Endothelial cell of umbilical vein (primary cell): Measurements from ENCODE around the gene RASSF5. TPM values are rescaled to one million over a fixed set of nuclear protein-coding genes. Genes with fewer than 3 reads are reported as not detected.

Experiments
- BruUV-seq: library from RNA; stranded (reverse); fragments of 400-500 nt; replicated peaks from 2 replicates; lab custom pipeline; 2021; lab: Mats Ljungman, UMichigan
- CTCF ChIA-PET: fragments of 300-600, 350-600 bp; sonication (Branson Sonifier 250); formaldehyde crosslinking; loops from one replicate; lab custom pipeline; 2021; ENCODE audit warnings: antibody characterized with exemption, inconsistent platforms; lab: Charles Lee
- POLR2A ChIA-PET: fragments of 300-600, 350-600 bp; sonication (Branson Sonifier 250); formaldehyde crosslinking; loops from one replicate; lab custom pipeline; 2021; ENCODE audit warnings: antibody characterized with exemption, inconsistent platforms; lab: Charles Lee
- DNase-seq: peaks from one replicate; pipeline ENCODE4 v3.0.0-alpha.2; 2011; ENCODE audit warnings: low read depth, low spot score
- FAIRE-seq: peaks from 2 replicates; lab custom pipeline; 2011; peaks lifted over from hg19 to GRCh38; lab: Jason Lieb, UNC
- H2AFZ ChIP-seq: 2 replicates; pipeline ENCODE4 v1.6.0; 2012; ENCODE audit warnings: low read depth, low read length, control low read depth, inconsistent platforms
- H3K27ac ChIP-seq: 2 replicates; pipeline ENCODE4 v1.5.1; 2011; ENCODE audit warnings: low read depth, mild to moderate bottlenecking, control low read depth, low read length, moderate library complexity; ENCODE audit not compliant: insufficient read depth
- H3K27me3 ChIP-seq, 2 experiments: 2 replicates each; pipeline versions ENCODE4 v1.6.0 to v1.6.1; 2011; ENCODE audit warnings: low read length in 2 of 2, mixed read lengths in 1 of 2; ENCODE audit not compliant: control insufficient read depth in 2 of 2, insufficient read depth in 2 of 2
- H3K36me3 ChIP-seq, 2 experiments: 2 replicates in 1 of 2; 3 replicates in 1 of 2; pipeline ENCODE4 v1.5.1; 2011; ENCODE audit warnings: low read length in 2 of 2, mild to moderate bottlenecking in 1 of 2, moderate library complexity in 1 of 2; ENCODE audit not compliant: control insufficient read depth in 2 of 2, insufficient read depth in 2 of 2; ENCODE audit errors: extremely low read depth in 1 of 2
- H3K4me1 ChIP-seq: 3 replicates; pipeline ENCODE4 v1.5.1; 2011; ENCODE audit warnings: mild to moderate bottlenecking, low read length; ENCODE audit not compliant: control insufficient read depth, insufficient read depth; ENCODE audit errors: extremely low read depth
- H3K4me2 ChIP-seq: 2 replicates; pipeline ENCODE4 v1.6.1; 2011; ENCODE audit warnings: low read length, control low read depth, mixed read lengths; ENCODE audit not compliant: insufficient read depth
- H3K4me3 ChIP-seq, 3 experiments: fragments of 200-600 bp in 1 of 3; sonication (generic), shearing (Covaris generic) in 1 of 3; replicated peaks in 1 of 3; 2 replicates each; pipeline ENCODE4 v1.5.1; 2011 to 2016; ENCODE audit warnings: control low read depth in 3 of 3, low read length in 3 of 3, mild to moderate bottlenecking in 2 of 3, inconsistent platforms in 1 of 3, low read depth in 1 of 3, moderate library complexity in 1 of 3; ENCODE audit not compliant: insufficient read depth in 1 of 3
- H3K79me2 ChIP-seq: 2 replicates; pipeline ENCODE4 v1.6.0; 2012; ENCODE audit warnings: low read length, inconsistent platforms; ENCODE audit not compliant: control insufficient read depth, insufficient read depth
- H3K9ac ChIP-seq: replicated peaks from 2 replicates; pipeline ENCODE3; 2011; ENCODE audit warnings: low read length, control low read depth; ENCODE audit not compliant: insufficient read depth; ENCODE audit errors: extremely low read depth
- H3K9me1 ChIP-seq: replicated peaks from 3 replicates; pipeline ENCODE4 v1.6.0; 2011; ENCODE audit warnings: mild to moderate bottlenecking, low read length; ENCODE audit not compliant: control insufficient read depth, insufficient read depth; ENCODE audit errors: extremely low read depth
- H3K9me3 ChIP-seq: replicated peaks from 2 replicates; pipeline ENCODE4 v1.5.1; 2012; ENCODE audit warnings: low read length, inconsistent platforms; ENCODE audit not compliant: control insufficient read depth, insufficient read depth
- H4K20me1 ChIP-seq: replicated peaks from 2 replicates; pipeline ENCODE3; 2011; ENCODE audit warnings: mild to moderate bottlenecking, low read length; ENCODE audit not compliant: control insufficient read depth, insufficient read depth; ENCODE audit errors: extremely low read depth
- CTCF ChIP-seq, 2 donors: IDR thresholded peaks; 1 replicate in 1 of 2; 2 replicates in 1 of 2; pipeline ENCODE4 v1.5.1; 2011; ENCODE audit warnings: low read length in 2 of 2, mild to moderate bottlenecking in 2 of 2, moderate library complexity in 2 of 2, control low read depth in 1 of 2, inconsistent platforms in 1 of 2, low read depth in 1 of 2; ENCODE audit not compliant: insufficient read depth in 1 of 2; ENCODE audit errors: extremely low read depth in 1 of 2
- EZH2 ChIP-seq: IDR thresholded peaks from 2 replicates; pipeline ENCODE4 v1.6.1; 2012; ENCODE audit warnings: borderline replicate concordance, low read depth, mild to moderate bottlenecking, moderate library complexity, low read length, inconsistent platforms; ENCODE audit not compliant: severe bottlenecking
- FOS ChIP-seq: IDR thresholded peaks from 2 replicates; pipeline ENCODE4 v1.6.1; 2011; ENCODE audit warnings: mild to moderate bottlenecking, low read length, moderate library complexity, borderline replicate concordance; ENCODE audit not compliant: insufficient read depth
- GATA2 ChIP-seq: IDR thresholded peaks from 2 replicates; pipeline ENCODE4 v1.7.0; 2011; ENCODE audit warnings: low read depth, mild to moderate bottlenecking, moderate library complexity, mixed read lengths, low read length; ENCODE audit not compliant: insufficient read length, insufficient read depth
- JUN ChIP-seq: IDR thresholded peaks from 2 replicates; pipeline ENCODE4 v1.6.1; 2011; ENCODE audit warnings: borderline replicate concordance, low read depth; ENCODE audit not compliant: insufficient read length, insufficient read depth
- MAX ChIP-seq: IDR thresholded peaks from 2 replicates; pipeline ENCODE4 v1.6.1; 2011; ENCODE audit not compliant: insufficient read depth, insufficient read length
- MYC ChIP-seq: IDR thresholded peaks from one replicate; pipeline ENCODE4 v1.6.1; 2011; ENCODE audit warnings: mild to moderate bottlenecking, low read depth, low read length
- POLR2A ChIP-seq: IDR thresholded peaks from 2 replicates; pipeline ENCODE4 v1.6.1; 2012; ENCODE audit warnings: low read depth, mild to moderate bottlenecking, control low read depth, low read length
- POLR2AphosphoS5 ChIP-seq: IDR thresholded peaks from 2 replicates; pipeline ENCODE4 v1.6.1; 2012; ENCODE audit warnings: low read depth, mild to moderate bottlenecking, control low read depth, low read length, moderate library complexity; ENCODE audit not compliant: insufficient read depth
- dilution Hi-C: fragments of 300-500 bp; cut with MboI; formaldehyde crosslinking; loops from one replicate; pipeline ENCODE4 v1.15.0; 2019; ENCODE audit warnings: low sequenced_read_pairs; ENCODE audit not compliant: extremely low pct_ligation_motif_present
- intact Hi-C: fragments of 100-400 bp; cut with micrococcal nuclease; formaldehyde crosslinking; loops from one replicate; pipeline ENCODE4 v1.10.0; 2022
- polyA plus RNA-seq, 4 experiments: library from polyadenylated mRNA; depleted of rRNA in 3 of 4; stranded (reverse) in 3 of 4; unstranded in 1 of 4; fragments of >200 nt; gene quantifications; 2 replicates each; pipeline versions ENCODE4 v1.2.1 to v1.2.3, GENCODE V29; 2011 to 2012; ENCODE audit warnings: missing spikeins in 1 of 4
- total RNA-seq: library from RNA; stranded (reverse); gene quantifications from 2 replicates; pipeline ENCODE4 v1.2.3, GENCODE V29; 2021

Gene RASSF5
- total and polyA plus RNA-seq, 2 donors (not counting 3 experiments of a cell fraction or from before 2014, with no cell fraction given): 0.23 to 0.60 TPM

DNA sequence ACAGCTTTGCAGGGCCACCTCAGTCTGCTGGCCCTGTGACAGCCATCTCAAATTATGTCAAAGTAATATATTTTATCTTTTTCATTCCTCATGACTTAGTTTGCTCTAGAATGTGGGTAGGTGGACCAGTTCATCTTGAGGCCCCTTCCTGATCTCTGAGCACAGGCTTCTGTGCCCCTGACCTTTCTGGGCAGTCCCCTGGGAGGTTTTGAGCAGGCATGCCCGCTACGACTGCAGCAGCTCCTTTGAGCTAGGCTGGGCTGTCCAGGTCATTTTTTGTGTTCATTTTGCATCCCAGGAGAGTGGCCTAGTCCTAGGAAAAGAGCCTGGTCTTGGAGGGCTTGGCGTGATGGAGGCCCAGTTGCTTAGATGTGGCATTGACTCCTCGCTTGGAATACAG, 62.2 kb downstream of the RASSF5 start:
- POLR2A ChIA-PET: no interaction called here
- dilution Hi-C loops: no loop called here
- no peak for DNase-seq
- Histone ChIP-seq H2AFZ (no peak overlapping the region), H4K20me1 (no peaks in the 10 kb centered on the region), H3K4me3 (no peak overlapping the region), H3K27ac (no peak overlapping the region), H3K36me3 (no peaks in the 10 kb centered on the region), H3K79me2 (no peaks in the 10 kb centered on the region), H3K27me3 (peaks cover 3 to 5% of the 10 kb centered on the region in 2 experiments), H3K9ac (no peak overlapping the region), H3K4me2 (no peak overlapping the region), H3K9me1 (no peaks in the 10 kb centered on the region), H3K9me3 (no peaks in the 10 kb centered on the region), H3K4me1 (peaks cover 5% of the 10 kb centered on the region)
- FAIRE-seq: no peak
- TF ChIP-seq GATA2: no peak
- no peak for TF ChIP-seq JUN
- no peak for TF ChIP-seq POLR2AphosphoS5
- no peak for TF ChIP-seq EZH2
- no peak for TF ChIP-seq CTCF (IDR thresholded peaks at IDR 0.05; ENCODE audit: extremely low read depth in 1 of 2, insufficient read depth in 1 of 2, low read depth in 1 of 2, low read length in 2 of 2)
- no peak for TF ChIP-seq FOS
- TF ChIP-seq POLR2A: no peak
- TF ChIP-seq MYC: no peak
- TF ChIP-seq MAX: no peak
- intact Hi-C loops: no loop called here
- CTCF ChIA-PET: interaction anchor here (0.7 to 4.6 kb wide), 6 partner anchors 9 to 100 kb away, joined by 3 to 24 read pairs (median 4); partner anchors contain the start of gene EIF2D
- no TSS peak for BruUV-seq
